Effector memory CD8-positive, alpha-beta T cell (primary cell): ENCODE measurements around the gene AGK.
A peak's percentile ranks its signal among the peaks of the same experiment; 100 is the strongest.
"Not testable (repeated sequence)": the region's sequence is repeated elsewhere in the genome, so short reads cannot be mapped to it uniquely, and the experiment has no call there.

Experiments
- ATAC-seq: fragments of 150-1000 bp; cut with Tn5 transposase; replicated peaks from 2 replicates; pipeline ENCODE4 v1.10.0; 2021; ENCODE audit warnings: mild to moderate bottlenecking, moderate library complexity
- DNase-seq, 3 experiments: peaks; one replicate each; pipeline ENCODE4 v3.0.0; 2021
- H3K27ac Mint-ChIP-seq, 2 donors: one replicate each; pipeline ENCODE4 v1.8.0; 2022; ENCODE audit warnings: mild to moderate bottlenecking in 2 of 2, mixed read lengths in 2 of 2, moderate library complexity in 2 of 2
- H3K27me3 Mint-ChIP-seq, 2 donors: one replicate each; pipeline ENCODE4 v1.8.0; 2022; ENCODE audit warnings: mixed read lengths in 2 of 2
- H3K36me3 Mint-ChIP-seq: one replicate; pipeline ENCODE4 v1.8.0; 2022; ENCODE audit warnings: mild to moderate bottlenecking, moderate library complexity, mixed read lengths; ENCODE audit not compliant: insufficient read depth
- H3K4me1 Mint-ChIP-seq, 2 donors: one replicate each; pipeline ENCODE4 v1.8.0; 2022; ENCODE audit warnings: low read depth in 2 of 2, mixed read lengths in 2 of 2
- H3K4me3 Mint-ChIP-seq, 2 donors: one replicate each; pipeline ENCODE4 v1.8.0; 2022; ENCODE audit warnings: mild to moderate bottlenecking in 2 of 2, mixed read lengths in 2 of 2, moderate library complexity in 2 of 2
- H3K9me3 Mint-ChIP-seq, 2 donors: one replicate each; pipeline ENCODE4 v1.8.0; 2022; ENCODE audit warnings: mixed read lengths in 2 of 2

The AGK gene

DNA sequence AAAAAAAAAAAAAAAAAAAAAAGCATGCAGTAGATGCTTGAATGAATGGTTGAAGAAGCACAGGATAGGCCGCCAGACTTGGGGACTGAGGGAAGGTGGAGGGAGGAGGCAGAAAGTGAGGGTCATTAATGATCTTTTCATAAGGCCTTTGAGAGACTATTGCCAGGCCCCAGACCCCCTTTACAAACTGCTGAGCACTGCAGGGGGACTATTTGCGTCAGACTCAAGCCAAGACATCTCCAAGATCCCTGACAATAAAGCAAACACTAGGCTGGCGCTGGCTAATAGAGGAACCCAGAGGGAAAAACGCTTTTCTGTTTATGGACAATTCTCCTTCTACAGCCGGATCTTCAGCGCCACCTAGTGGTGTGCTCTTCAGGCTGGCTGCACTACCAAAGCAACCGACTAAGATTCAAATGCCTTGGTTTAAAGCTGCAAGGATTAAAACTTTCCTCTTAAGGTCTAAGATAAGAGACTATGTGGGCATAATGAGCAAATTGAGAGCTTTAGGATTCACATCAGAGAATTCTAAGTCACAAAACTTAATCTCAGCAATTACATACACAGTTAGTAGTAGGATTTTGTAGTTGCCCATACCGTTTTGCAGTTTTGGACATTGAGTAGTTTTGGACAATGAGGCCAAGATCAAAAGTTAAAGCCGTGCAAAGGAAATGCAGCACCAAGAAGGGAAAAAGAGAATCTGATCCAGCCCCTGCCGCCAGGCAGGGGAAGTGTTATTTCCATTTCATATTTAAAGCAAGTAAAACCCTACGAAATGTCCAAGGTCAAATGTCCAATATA is 17.9 kb upstream of the AGK start:
- Mint-ChIP-seq H3K4me1 (no peaks in the 10 kb centered on the region), H3K36me3 (no peaks in the 10 kb centered on the region), H3K27ac (no peak overlapping the region), H3K4me3 (no peak overlapping the region), H3K9me3 (no peaks in the 10 kb centered on the region), H3K27me3 (peaks cover 10 to 31% of the 10 kb centered on the region in 2 donors)
- peak; percentile 58 for ATAC-seq
- peak; percentile 52 to 54 (median 53) for DNase-seq

DNA sequence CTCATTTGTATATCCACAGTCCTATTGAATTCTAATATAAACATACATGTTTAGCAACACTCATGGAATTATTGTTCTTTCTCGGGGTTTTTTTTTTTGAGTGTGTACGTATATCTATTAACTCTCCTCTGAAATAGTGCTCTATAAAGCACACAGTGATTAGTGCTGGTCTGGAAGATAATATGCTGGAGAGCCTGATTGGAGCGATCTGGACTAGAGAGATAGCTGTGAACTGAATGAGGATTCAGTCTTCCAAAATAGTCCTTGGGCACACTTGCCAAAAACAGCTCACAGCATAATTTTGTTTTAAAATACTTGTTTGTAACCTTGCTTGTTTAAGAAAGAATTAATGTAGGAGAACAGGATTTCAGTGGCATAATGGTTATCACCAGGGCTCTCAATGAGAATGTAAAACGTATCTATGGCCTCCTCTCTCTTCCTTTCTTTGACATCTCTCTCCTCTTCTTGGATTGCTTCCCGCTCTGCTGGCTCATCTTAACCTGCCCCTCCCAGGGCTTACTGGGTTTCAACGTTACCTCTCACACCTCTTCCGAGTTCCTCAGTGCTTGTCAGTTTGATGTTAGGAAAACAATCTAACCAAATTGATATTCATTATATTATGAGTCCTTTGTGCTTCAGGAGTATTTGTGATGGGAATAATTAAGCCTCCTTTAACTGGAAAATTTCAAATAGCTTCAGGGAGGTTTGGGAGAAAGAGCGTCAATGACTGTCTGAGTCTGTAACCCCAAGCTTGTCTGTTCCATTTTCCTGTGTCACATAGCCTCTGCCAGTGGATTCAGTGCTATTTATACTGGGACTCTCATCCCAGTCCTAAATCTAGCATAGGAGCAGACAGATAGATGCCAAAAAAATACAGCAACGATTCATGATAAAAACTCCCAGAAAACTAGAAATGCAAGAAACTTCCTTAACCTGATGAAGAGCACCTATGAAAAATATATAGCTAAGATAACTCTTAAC is 16.2 kb upstream of the AGK start:
- DNase-seq (no peak), ATAC-seq (no peak)
- H3K27me3 Mint-ChIP-seq: peaks cover 10 to 27% of the 10 kb centered on the region in 2 donors
- no peak overlapping the region for H3K27ac Mint-ChIP-seq
- no peaks in the 10 kb centered on the region for H3K9me3 Mint-ChIP-seq
- H3K4me1 Mint-ChIP-seq: no peaks in the 10 kb centered on the region
- H3K4me3 Mint-ChIP-seq: no peak overlapping the region
- H3K36me3 Mint-ChIP-seq: no peaks in the 10 kb centered on the region

DNA sequence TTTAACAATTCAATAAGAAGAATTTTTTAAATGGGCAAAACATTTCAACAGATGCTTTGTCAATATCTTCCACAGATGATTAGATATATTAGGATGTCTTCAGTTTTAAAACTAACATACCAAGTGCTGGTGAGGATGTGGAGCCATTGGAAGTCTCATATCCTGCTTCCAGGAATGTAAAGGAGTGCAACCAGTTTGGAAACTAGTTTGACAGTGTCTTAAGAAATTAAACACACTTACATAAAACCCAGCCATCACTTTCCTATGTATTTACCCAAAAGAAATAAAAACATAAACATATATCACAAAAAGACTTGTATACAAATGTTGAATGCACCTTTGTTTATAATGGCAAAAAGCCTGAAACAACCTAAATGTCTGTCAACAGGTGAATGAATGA is 13.3 kb upstream of the AGK start:
- no peak overlapping the region for H3K4me3 Mint-ChIP-seq
- no peaks in the 10 kb centered on the region for H3K9me3 Mint-ChIP-seq
- H3K4me1 Mint-ChIP-seq: no peaks in the 10 kb centered on the region
- H3K27me3 Mint-ChIP-seq: peaks cover 10 to 27% of the 10 kb centered on the region in 2 donors
- no peak for ATAC-seq
- DNase-seq: no peak
- no peak overlapping the region for H3K27ac Mint-ChIP-seq
- H3K36me3 Mint-ChIP-seq: no peaks in the 10 kb centered on the region

DNA sequence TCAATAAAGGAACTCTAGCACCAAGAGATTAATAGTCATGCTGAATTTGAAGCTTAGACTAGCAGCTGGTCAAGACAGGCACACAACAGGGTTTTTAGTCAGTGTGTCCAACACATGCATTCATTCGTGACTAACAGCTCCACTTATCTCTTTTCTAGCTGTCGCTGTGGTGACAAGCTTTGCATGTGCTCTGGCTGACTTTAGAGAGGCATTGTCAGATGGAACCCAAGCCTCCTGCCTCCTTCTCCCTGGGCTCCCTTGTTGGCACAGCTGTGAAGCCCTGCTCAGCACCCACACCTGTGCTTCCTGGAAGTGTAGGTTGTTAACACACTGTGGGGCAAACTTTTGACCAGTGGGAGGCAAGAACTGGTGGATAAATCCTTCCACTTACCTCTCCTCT is 9.8 kb upstream of the AGK start:
- Mint-ChIP-seq H3K4me3 (no peak overlapping the region), H3K27me3 (peaks cover 0 to 14% of the 10 kb centered on the region in 2 donors), H3K27ac (no peak overlapping the region), H3K9me3 (no peaks in the 10 kb centered on the region), H3K36me3 (no peaks in the 10 kb centered on the region), H3K4me1 (no peaks in the 10 kb centered on the region)
- ATAC-seq (no peak), DNase-seq (no peak)

DNA sequence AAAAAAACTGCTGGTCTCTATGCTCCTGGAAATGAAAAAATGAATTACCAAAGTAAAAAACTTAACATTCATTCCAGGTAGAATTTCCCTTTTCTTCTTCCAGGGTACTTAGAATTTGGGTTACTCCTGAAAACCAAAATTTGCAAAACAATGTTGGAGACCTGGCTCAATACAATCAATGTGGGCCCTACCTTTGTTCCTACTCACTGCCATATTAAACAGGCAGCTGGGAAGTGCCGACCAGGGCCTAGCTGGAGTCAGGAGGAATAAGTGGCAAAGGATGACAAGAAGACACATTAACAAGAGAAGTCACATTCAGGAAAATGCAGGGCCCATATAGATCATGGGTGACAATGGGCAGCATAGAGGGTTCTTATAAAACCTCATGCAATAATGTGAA is 6.4 kb upstream of the AGK start:
- Mint-ChIP-seq H3K36me3 (no peaks in the 10 kb centered on the region), H3K4me1 (no peaks in the 10 kb centered on the region), H3K9me3 (no peaks in the 10 kb centered on the region), H3K27ac (no peak overlapping the region), H3K4me3 (no peak overlapping the region), H3K27me3 (no peaks in the 10 kb centered on the region)
- no peak for ATAC-seq
- DNase-seq: no peak

DNA sequence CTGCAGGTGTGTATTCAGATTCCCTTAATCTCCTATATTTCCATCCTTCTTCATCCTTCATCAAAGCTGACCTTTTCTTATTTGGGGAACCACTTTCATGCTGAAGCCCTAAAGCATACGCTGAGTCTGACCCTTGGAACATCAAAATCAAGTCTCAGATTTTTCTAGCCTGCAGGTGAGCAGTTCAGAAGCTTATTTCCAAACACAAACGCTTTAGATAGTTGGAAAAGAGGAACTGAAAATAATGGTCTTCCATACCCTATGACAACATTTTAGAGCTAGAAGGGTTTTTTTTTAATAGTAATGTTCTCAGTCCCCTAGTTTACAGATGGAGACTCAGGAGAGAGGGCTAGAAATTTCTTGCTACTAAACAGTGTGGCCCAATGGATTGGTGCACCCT is 1.6 kb upstream of the AGK start:
- H3K36me3 Mint-ChIP-seq: no peaks in the 10 kb centered on the region
- DNase-seq (no peak), ATAC-seq (no peak)
- H3K9me3 Mint-ChIP-seq: no peaks in the 10 kb centered on the region
- no peaks in the 10 kb centered on the region for H3K27me3 Mint-ChIP-seq
- peak overlapping the region in 1 of 2 donors; percentile 78 for H3K4me3 Mint-ChIP-seq
- H3K4me1 Mint-ChIP-seq: peaks cover 21 to 28% of the 10 kb centered on the region in 2 donors
- no peak overlapping the region for H3K27ac Mint-ChIP-seq

DNA sequence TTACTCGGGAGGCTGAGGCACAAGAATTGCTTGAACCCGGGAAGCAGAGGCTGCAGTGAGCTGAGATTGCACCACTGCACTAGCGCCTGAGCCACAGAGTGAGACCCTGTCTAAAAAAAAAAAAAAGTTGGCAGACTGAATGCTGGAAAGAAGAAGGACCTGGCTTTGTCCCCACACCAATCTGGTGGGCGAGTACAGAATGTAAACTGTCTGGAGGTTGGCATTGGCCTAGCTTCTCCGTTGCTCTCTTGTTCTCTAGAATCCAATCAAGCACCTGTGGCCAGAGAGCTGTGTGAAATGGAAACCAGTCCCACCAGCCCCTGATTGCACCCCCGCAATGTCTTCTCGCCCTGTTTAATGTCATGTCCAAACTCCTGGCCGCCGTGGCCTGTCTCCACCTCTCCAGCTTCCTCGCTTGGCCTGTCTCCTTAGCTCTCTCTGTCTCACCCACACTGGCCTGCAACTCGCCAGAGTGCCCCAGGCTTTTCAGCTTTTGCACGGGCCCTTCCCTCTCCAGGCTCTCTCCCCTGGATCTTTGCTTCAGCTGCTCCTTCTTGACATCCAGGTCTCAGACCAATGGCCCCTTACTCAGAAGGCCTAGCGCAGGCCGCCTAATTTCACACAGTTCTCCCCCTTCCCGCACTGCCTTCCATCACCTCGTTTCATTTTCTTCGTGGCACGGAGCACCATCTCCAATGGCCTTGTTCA is 670 bp upstream of the AGK start:
- DNase-seq (peak in 2 of 3 experiments; percentile 6 to 13), ATAC-seq (no peak)
- Mint-ChIP-seq H3K27me3 (no peaks in the 10 kb centered on the region), H3K4me3 (peak overlapping the region; percentile 78 to 87), H3K36me3 (no peaks in the 10 kb centered on the region), H3K4me1 (peaks cover 21 to 35% of the 10 kb centered on the region in 2 donors), H3K27ac (peak overlapping the region; percentile 79 to 95), H3K9me3 (no peaks in the 10 kb centered on the region)

DNA sequence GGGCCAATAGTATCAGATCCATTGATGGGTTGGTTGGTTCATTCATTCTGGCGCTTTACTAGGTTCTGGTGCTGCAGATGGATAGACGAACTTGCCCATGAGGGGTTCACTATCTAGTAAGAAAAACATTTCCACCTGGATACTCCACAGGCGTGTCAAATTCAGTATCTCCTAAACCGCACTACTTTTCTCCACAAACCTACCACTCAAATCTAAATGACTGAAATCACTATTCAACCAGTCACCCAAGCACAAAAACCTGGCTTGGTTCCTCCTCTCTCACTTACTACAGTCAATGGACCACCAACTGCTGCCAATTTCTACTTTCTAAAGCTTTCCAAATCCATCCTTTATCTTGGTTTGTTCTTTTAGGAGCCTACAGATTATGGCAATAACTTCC is 572 bp downstream of the AGK start:
- no peaks in the 10 kb centered on the region for H3K27me3 Mint-ChIP-seq
- no peaks in the 10 kb centered on the region for H3K9me3 Mint-ChIP-seq

DNA sequence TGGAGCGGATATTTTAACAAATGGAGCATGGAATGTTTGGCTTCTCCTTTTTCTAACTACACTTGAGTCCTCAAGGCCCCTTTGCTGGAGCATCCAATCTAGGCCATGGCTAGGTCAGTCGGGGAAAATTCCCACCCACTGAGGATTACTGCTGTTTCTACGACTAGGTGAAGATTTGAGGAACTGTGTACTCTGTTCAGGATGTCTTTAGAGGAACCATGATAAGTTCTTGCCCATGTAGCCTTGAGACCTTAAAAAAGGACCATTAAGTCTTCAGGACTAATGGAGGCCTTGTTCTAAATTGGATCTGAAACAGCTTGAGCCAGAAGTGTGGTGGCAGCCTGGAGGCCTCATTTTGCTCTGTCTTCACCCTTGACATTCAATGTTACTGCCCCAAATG is 6.2 kb downstream of the AGK start:
- Mint-ChIP-seq H3K27ac (peak overlapping the region; percentile 82 to 87), H3K36me3 (peaks cover 33% of the 10 kb centered on the region), H3K9me3 (peaks cover 2 to 7% of the 10 kb centered on the region in 2 donors), H3K4me1 (peaks cover 43 to 61% of the 10 kb centered on the region in 2 donors), H3K4me3 (peak overlapping the region; percentile 66 to 71), H3K27me3 (no peaks in the 10 kb centered on the region)
- ATAC-seq (no peak), DNase-seq (no peak)

More for the DNA sequence above, 572 bp downstream of the AGK start:
- ATAC-seq: no peak
- DNase-seq: no peak
- Mint-ChIP-seq H3K4me1 (peaks cover 26 to 35% of the 10 kb centered on the region in 2 donors), H3K36me3 (peaks cover 6% of the 10 kb centered on the region), H3K27ac (peak overlapping the region; percentile 79 to 95), H3K4me3 (peak overlapping the region; percentile 78 to 87)

DNA sequence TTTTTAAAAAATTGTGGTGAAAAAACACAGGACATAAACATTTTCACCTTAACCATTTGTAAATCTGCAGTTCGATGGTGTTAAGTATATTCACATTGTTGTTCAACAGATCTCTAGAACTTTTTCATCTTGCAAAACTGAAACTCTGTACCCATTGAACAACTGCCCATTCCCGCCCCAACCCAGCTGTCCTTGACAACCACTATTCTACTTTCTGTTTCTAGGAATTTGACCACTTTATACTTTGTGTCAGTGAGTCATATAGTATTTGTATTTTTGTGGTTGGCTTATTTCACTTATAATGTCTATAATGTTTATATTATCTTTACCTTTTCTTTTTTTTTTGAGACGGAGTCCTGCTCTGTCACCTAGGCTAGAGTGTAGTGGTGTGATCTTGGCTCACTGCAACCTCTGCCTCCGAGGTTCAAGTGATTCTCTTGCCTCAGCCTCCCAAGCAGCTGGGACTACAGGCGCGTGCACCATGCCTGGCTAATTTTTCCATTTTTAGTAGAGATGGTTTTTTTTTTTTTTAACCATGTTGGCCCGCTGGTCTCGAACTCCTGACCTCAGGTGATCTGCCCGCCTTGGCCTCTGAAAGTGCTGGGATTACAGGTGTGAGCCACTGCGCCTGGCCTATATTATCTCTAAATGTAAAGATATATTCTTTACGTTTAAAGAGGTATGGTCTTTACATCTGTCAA is 6.8 kb downstream of the AGK start:
- not testable (repeated sequence) for DNase-seq, H3K9me3 Mint-ChIP-seq, H3K27me3 Mint-ChIP-seq
- peak; percentile 42 for ATAC-seq
- H3K36me3 Mint-ChIP-seq: peaks cover 33% of the 10 kb centered on the region
- H3K4me3 Mint-ChIP-seq: peak overlapping the region; percentile 66 to 71
- H3K27ac Mint-ChIP-seq: peak overlapping the region; percentile 82 to 87
- peaks cover 37 to 55% of the 10 kb centered on the region in 2 donors for H3K4me1 Mint-ChIP-seq

DNA sequence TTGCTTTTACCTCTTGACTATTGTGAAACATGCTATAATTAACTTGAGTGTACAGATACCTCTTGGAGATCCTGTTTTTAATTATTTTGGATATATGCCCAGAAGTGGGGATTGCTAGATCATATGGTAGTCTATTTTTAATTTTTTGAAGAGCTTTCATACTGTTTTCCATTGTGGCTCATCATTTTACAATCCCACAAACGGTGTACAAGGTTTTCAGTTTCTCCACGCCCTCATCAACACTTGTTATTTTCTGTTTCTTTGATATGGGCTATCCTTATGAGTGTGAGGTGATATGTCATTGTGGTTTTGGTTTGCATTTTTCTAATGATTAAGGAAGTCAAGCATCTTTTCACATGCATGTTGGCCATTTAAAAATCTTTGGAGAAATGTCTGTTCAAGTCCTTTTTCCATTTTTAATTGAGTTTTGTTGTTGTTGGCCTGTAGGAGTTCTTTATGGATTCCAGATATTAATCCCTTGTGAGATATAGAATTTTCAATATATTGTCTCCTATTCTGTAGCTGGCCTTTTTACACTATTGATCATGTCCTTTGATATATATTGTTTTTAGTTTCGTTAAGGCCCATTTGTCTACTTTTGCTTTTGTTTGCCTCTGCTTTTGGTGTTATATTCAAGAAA is 7.5 kb downstream of the AGK start:
- peak in 2 of 3 experiments; percentile 13 to 22 for DNase-seq

DNA sequence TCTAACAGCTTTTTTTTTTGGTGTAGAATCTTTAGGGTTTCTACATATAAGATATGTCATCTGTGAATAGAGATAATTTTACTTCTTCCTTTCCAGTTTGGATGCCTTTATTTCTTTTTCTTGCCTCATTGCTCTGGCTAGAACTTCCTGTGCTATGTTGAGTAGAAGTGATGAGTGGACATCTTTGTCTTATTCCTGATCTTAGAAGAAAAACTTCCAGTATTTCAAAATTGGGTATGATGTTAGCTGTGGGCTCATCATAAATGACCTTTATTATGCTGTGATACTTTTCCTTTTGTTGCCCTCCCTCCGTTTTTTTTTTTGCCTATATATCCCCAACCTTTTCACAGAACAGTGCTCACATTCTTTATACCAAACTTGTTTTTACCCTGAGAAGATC is 8.8 kb downstream of the AGK start:
- Mint-ChIP-seq H3K4me3 (peak overlapping the region in 1 of 2 donors; percentile 50), H3K27ac (peak overlapping the region; percentile 11 to 87)

More for the DNA sequence above, 7.5 kb downstream of the AGK start:
- ATAC-seq: peak; percentile 95
- no peaks in the 10 kb centered on the region for H3K27me3 Mint-ChIP-seq
- peaks cover 31 to 51% of the 10 kb centered on the region in 2 donors for H3K4me1 Mint-ChIP-seq
- peak overlapping the region; percentile 66 to 71 for H3K4me3 Mint-ChIP-seq
- peak overlapping the region; percentile 82 to 87 for H3K27ac Mint-ChIP-seq
- peaks cover 33% of the 10 kb centered on the region for H3K36me3 Mint-ChIP-seq
- H3K9me3 Mint-ChIP-seq: peaks cover 2 to 7% of the 10 kb centered on the region in 2 donors

More for the DNA sequence above, 8.8 kb downstream of the AGK start:
- ATAC-seq (no peak), DNase-seq (no peak)
- H3K27me3 Mint-ChIP-seq: no peaks in the 10 kb centered on the region
- peaks cover 37% of the 10 kb centered on the region for H3K36me3 Mint-ChIP-seq
- peaks cover 2 to 7% of the 10 kb centered on the region in 2 donors for H3K9me3 Mint-ChIP-seq
- peaks cover 35 to 54% of the 10 kb centered on the region in 2 donors for H3K4me1 Mint-ChIP-seq
